NCI-H2107 (cell line): ENCODE results near the gene POLA1.

Source experiments
- DNase-seq: peaks from one replicate; lab custom pipeline; 2025; lab: John Stamatoyannopoulos, UW

POLA1 gene

DNA sequence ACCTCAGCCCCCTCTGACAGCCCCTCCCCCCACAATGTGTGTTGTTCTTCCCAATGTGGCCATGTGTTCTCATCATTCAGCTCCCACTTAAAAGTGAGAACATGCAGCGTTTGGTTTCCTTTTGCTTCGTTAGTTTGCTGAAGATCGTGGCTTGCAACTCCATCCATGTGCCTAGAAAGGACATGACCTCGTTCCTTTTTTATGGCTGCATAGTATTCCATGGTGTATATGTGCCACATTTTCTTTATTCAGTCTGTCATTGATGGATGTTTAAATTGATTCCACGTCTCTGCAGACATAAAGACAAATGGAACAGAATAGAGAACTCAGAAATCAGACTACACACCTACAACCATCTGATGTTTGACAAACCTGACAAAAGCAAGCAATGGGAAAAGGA lies 276.1 kb downstream of the POLA1 start:
- DNase-seq: no peak

DNA sequence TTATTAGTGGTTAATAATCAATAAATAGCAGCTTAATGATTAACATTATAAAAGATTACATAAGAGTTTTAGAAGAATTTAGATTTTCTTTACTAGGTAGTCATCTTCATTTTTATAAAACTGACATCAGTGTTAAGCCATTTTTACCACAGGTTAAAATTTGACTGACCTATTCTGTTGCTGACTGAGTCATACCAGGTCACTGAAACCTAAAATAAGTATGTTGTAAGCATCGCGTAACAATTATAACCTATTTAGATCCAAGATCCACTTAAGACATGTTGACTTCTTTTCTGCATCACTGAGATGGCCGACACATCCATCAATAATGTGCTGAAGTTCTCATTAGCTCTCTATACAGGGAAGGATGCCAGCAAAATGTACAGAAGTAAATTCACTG lies 285.4 kb downstream of the POLA1 start:
- DNase-seq: no peak

DNA sequence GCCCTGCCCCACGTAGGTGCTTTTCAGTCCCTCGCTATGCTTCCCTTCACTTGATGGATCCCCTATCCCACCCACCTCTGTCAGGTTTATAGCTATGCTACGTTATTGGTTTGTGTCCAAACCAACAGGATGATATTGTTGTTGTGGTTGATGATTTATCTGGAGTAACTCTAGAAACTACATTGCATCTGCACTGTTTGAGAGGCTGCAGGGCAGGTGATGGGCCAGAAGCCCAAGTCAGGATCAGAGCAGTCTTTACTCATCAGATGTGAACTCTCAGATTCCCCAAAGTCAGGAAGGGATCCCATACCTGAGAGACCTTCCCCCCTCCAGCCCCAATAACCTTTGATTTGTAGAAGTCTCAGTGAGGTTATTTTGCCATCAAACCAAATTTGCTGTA lies 287.3 kb downstream of the POLA1 start:
- no peak for DNase-seq

DNA sequence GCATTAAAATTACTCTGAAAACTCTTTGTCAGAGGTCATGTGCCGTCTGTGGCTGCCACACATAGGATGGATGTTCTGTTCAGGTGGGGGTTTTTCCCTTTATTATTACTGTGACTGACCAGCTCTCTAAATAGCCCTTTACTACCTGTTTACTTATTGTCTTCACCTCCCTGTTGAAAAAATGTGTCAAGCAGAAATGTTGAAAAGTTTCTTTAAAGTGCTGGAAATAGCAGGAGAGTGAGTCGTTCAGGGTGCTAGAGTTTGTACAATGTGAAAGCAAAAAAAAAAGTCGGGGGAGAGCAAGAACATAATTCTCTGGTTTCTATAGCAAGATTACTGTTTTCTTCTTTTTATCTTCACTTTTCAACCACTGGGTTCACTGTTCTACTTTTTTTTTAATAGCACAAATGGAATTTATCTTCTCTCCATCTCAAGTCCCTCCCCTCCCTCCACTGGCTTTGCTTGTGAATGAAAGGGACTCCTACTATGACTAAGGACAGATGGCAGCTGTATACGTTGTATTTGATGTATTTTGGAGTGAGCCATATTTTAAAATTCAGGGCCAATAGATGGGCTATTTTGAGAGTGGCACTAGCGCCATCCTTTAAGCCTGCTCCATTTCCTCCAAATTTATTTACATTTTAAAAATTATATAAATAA lies 288.7 kb downstream of the POLA1 start:
- DNase-seq: no peak

DNA sequence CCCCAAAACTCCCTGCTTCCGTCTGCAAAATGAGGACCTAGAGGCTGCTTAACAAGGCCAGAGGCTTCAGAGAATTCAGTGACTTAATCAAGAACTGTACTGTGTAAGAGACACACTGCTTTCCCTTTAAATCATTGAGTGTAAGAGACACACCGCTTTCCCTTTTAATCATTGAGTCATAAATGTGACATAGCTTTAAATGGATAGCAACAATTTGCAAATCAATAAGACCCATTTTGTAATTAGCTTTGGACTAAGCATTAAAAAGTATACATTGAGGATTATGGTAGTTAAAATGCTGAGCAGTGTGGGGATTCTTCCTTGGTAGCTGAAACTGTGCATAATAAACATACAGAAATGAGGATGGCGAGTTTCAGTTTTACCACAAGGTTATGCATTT lies 290.2 kb downstream of the POLA1 start:
- DNase-seq: no peak

DNA sequence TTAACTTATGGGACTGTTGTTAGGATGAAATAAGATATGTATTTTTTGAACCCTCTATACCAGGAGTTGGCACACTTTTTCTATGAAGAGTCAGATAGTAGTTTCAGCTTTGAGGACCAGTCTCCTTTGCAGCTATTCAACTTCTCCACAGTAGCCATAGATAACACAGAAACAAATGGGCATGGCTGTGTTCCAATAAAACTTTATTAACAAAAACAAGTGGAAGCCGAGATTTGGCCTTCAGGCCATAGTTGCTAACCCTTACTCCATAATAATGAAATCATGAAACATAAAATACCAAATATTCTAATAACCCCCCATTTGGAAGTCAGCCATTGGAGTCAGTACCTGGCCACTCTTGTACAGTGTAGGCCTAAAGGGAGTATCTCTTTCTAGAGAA lies 291.4 kb downstream of the POLA1 start:
- DNase-seq: no peak

DNA sequence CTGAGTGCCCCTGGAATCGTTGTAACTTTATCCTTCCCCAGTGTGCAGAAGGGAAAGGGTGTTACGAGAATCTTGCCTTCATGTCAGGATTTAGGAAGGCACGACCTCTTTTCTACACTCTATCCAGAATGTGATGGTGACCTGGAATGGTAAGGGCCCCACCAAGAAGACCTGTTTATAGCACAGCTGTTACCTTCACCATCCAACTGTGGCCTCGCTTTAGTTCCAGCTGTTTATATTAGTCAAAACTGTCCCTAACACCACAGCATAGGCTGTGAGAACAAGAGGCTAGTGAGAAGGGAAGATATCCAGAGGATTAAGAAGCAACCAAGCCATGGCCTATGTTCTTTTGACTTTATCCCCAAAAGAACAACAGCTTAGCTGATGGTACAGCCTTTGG lies 294.0 kb downstream of the POLA1 start:
- DNase-seq: no peak

DNA sequence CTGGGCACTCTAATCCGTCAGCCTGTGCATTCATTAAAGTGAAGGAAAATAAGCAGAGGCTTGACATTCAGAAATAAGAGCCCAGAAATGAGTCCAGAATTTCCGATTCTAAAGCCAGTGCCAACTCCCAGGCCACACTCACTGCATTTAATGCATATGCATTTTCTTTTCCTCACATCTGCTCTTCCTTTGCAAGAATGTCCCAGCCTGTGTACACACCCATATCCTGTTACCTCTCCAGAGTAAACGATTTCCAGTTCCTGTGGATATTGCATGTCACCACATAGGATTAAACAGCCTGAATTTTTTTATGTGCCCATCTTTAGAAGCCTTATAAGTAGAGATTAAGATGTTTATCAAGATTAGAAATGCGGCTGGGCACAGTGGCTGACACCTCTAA lies 294.6 kb downstream of the POLA1 start:
- DNase-seq: no peak

DNA sequence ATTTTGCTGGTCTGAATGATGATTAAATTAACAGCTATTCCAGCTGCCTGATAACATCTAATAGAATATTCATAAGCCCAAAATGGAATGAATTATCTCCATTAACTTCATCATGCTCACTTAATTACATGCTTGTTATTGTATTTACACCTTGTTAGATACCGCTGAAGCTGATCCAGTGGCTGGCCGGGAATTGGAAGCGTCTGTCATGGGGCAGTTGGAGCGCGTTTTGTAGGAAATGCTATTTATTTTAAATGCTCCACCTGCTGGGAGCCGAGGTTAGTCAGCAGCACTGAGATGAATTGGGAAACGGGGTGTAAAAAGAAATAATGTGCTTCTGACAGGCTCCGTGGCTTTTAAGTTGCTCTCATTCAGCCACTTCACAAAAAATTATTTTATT lies 296.8 kb downstream of the POLA1 start:
- DNase-seq: peak; percentile 6

DNA sequence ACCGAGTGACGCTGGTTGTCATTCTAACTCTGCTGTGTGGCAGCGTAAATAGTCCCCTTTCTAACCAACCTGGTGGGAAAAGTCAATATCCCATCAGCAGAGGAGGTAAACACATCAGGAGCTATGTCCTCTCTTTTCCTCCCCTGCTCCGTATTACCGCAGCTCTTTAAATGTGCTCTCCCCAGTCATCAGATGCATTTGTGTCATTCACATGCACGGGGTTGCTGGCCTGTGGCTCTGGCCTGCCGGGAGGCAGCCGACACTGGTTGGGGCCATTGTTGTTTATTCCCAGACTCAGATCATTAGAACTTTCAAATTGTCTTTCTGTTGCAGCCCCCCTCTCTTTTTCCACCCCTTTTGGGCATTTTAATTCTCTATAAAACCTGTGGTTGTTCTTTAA lies 300.2 kb downstream of the POLA1 start:
- no peak for DNase-seq

DNA sequence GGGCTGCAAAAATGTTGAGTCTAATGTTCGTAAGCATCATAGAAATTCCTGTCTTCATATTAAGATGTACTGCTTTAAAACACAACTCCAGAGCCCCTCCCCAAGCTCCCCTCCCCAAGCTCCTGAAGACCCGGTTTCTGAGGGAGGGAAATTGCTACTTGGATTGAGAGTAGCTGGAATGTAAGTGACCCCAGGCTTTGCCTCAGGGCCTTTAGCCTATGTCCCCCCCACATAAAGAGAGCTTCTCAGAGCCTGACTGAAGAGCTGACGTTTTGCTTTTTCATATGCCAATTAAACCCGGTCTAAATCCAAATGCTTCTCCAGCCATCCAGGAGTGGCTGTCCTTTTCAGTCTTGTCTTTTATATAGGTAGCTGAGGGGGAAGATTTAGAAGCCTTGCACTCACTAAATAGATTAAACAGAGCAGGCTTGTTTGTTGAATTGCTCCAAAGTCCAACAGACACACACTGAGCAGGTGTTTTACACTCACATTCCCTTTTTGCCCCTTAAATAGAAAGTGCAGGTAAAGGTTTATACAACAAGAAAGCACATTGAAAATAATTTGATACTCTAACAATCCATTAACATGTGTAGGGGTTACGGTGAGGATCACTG lies 302.5 kb downstream of the POLA1 start:
- no peak for DNase-seq

DNA sequence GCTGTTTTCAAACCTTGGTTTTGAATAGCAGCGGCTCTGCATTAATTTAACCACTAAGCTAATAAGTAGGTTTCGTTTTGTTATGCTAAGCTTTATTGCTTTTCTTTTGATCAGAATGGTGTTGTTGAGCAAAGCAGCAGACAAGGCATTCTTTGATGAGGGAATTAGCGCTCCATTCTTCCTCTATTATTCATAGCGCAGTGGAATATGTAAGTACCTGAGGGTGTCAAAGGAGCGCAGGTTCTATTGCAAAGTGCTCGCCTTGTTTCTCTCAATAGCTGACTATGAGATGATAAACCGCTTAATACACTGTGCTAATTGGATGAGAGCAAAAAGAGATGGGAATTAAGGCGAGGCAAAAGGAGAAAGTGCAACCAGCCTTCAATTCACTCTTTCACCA lies 305.8 kb downstream of the POLA1 start:
- DNase-seq: no peak

DNA sequence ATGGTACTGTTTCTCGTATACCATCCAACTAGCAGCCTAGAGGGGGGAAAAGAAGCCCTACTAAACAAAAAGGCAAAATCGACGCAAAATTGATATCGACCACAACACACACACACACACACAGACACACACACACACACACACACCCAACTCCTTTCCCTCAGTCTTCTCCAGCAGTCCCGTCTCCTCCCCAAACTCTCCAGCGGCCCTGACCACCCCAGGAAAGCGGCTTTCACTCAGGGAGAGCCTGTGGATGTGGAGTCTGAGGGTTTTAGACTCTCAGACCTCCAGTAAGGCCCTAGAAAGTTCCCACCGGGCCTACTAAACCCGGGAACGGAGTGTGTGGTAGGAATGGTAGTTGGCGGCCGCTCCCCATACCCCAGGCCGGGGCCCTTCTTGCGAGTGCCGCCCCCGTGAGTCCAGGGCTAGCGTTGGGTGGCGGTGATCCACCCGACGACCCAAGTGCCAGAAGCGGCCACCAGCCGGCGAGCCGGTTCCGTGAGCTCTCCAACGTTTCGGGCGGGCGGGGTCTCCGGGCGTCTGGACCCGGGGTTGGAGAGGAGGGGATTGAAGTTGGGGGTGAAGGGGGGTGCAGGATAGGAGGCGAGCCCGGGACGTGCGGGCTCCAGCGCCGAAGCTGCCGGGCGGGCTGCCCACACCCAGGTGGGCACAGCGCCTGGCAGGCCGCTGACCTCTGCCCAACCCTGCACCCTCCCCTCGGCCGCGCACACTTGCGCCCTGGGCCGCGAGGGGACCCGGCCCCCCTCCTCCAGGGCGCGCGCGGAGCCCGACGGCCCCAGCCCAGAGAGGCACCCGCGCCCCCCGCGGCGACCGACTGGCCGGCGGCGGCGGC lies 308.3 kb downstream of the POLA1 start:
- no peak for DNase-seq

DNA sequence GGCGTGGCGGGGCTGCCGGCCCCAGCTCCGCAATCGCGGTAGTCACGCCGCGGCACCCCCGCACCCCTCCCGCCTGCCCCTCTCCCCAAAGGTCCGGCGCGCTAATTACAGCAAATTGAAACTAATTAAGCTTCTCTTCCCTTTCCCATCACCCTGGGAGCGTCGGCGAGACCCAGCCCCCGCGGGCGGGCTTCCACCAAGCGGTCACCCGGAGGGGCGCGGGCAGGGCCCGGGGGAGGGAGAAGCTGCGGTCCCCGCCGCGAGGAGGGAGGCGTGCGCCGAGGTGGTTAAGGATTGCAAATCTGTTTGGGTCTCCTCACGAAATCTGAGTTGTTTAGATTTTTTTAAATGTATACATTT lies 308.9 kb downstream of the POLA1 start:
- DNase-seq: no peak

DNA sequence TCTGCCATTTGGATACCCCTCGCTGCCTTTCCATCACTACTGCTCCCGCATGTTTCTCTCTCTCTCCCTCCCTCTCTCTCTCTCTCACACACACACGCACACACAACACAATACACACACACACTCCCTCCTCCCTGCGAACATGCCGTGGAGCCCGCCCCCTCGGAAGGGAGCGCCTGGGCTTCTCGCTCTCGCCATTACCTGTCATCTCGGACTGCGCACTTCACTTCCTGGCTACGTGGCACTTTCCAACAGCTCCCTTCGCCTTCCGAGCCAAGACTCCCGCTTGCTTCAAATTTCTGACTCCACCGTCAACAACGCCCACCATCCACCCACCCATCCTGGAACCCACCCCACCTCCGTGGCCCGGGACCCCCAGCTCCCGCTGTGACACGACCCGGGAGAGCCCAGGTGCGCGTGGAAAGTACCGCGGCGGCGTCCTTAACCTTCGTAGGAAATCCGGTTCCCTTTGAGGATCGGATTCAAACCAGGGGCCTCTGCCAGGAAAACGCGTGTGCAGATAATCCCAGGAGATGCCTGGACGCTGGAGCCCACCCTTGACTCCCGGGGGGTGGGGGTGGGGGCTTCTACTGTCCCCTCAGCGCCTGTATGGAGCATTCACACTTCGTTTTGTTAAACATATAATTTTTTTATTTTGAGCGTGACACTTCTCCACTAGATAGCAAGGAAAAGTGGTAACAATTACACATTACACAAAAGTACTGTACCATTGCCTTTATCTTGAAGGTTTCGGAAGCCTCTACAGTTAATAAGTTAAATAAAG lies 309.5 kb downstream of the POLA1 start:
- no peak for DNase-seq

DNA sequence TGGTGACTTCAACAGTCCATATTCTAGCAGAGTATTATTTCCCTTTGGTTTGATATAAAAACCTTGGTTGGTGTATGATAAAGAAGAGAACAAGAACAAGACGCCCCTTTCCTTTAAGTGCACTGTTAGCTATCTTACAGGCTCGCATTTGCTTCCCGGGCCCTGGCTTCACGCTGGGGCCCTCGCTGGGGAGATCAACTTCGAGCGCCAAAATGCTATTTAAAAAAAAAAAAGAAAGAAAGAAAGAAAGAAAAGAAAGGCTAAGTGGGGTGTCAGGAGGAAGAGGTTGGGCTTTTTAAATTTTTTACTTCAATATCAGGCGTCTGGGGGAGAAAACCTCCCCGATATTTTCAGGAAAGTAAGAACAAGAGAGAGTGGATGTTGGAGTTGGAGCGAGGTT lies 310.3 kb downstream of the POLA1 start:
- DNase-seq: no peak

DNA sequence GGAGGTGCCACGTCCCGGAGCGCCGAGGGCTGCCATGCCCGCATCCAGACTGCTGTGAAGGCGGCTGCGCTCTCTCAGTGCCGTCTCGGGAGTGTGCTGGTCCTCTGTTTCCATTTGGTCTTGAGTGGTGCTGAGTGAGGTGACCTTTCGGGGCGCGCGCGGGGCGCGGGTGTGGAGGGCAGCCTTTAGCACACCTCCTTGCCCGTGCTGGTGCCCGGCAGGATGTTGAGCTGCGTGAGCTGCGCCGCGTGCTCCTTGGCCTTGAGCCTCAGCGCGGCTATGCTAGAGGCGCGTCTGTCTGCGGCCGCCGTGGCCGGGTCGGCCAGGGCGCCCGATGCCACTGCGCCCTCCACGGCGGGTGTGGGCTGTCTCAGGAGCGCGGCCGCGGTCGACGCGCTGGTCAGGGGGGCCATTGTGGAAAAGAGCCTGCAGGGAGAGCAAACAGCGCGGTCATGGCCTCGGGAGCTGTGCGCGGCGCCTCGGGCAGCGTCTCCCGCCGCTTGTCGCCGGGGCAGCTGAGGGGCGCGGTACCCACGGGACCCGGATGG lies 310.8 kb downstream of the POLA1 start:
- no peak for DNase-seq

DNA sequence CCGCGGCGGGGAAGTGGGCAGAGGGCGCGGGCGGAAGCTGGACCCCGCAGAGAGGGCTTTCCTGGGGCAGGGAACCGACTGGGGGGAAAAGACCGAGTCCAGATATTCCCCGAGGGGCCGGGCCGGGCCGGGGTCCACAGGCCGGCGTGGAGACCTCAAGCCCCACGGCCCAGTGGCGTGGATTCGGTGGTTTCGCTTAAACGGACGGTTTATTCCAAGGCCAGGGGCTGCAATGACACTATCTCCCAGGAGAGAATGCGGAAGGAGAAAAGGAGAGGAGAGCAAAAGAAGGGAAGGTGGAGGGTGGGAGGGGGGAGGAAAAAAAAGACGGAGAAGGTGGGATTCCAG lies 311.3 kb downstream of the POLA1 start:
- DNase-seq: no peak

DNA sequence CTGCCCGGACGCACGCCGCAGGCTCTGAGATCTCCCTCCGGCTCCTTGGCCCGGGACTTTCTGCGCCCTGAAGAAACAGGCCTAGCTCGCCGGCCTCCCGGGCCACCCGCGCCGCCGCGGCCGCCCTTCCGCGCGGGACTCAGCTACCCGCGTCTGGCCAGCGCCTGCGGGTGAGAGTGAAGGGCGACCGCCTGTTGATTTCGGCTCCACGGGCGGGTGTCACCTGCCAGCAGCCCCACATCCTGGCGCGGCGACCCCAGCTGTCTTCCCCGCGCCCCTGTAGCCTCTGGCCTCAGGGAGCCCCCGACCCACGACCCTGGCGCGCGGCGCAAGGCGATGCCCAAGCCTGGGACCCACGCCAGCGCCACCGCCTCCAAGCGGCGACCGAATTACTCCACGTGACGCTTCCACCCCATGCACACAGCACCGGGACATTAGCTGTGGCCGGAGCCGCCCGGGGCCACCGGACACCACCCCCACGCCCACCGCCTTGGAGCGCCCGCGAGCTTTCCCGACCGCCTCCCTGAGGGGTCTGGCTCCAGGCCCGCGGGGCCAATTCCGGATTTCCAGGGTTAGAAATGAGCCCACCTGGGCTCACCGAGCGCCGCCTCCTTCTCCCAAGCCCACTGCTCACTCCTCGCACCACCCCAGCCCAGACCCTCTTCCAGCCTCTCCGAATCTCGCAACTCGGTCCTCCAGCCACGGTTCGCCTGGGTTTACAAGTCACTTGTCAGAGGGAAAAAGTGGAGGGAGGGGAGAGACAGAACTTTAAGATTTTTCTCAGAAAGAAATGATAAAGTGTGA lies 311.9 kb downstream of the POLA1 start:
- no peak for DNase-seq

DNA sequence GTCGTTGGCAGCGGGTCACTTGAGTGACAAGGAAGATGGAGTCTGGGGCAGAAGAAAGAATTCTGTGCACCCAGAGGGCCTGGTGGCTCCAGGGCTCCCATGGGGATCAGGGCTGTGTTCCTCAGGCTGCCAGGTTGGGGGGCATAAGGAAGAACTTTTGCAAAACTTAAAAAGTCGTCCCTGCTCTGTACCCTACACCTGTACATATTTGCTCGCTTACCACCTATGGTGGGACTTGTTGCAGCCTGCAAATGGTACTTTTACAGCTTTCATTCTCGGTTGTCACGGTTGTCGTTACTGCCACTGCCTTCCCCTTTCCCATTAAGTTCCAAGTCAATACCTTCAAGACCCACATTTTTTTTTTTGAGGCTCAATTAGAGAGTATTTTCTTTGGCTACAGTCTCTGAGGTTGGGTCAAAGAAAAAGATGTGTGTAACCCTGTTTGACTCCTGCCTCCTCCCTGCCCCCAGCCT lies 312.9 kb downstream of the POLA1 start:
- no peak for DNase-seq
